NCI-H510A (cell line): ENCODE measurements around the gene TNKS2.
"Not testable (repeated sequence)": the region's sequence is repeated elsewhere in the genome, so short reads cannot be mapped to it uniquely, and the experiment has no call there.

Experiments
- DNase-seq: peaks from one replicate; lab custom pipeline; 2025; lab: John Stamatoyannopoulos, UW

TNKS2 gene

DNA sequence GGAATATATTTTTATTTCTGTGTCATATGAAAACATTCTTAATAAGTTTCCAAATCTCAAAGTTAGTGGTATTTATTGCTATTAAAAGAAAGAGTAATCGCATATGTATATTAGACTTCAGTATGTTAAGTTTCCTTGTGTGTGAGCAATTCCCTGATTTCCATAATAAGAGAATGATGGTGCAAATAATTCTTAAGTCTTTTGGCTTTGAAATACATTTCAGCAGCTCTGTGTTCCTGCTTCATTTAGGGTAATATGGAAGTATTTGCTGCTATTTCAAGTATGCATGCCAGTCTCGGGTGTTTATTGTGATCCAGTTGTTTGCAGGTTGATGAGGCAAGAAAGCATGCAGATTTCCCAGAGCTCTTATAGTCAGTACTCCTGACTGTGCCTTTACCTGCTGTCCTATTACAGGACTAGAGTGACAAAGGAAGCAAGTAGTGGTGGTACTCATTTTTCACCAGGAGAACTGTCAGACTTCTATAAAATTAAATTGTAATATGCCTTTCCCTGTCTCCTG lies 67.4 kb downstream of the TNKS2 start:
- DNase-seq = no peak

DNA sequence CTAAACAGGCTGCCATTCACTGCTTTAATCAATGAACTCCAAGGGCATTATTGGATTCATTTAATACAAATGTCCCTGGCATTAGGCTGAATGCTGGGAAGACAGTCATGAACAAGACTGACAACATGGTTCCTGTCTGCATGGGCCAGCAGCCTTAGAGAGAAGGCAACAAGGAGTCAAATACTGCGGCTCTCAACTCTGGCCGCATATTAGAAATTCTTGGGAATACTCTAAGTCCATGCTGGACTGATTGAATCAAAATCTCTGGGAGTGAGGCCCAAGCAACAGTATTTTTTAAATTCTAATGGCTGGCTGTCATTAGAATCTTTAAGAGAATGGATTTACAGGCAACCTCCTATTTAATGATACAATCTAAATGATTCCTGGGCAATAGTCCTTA lies 76.9 kb downstream of the TNKS2 start:
- DNase-seq = no peak

DNA sequence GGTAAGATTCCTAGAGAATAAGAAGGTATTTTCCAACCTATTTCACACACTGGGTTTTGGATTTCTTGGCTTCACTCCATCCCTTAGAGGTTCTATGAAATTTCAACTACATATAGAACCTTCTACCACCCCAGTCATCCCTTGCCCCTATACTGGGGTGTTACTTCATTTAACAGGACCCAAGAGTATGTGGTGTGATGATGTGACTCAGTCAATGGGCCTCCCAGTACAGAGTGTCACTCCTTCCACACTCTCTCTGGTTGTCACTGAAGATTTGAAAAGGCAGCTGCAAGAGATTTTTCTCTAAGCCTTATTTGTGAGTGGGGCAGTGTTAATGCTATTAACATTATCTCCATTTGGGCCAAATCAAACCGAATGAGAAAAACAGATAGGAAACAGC lies 77.6 kb downstream of the TNKS2 start:
- DNase-seq = no peak

DNA sequence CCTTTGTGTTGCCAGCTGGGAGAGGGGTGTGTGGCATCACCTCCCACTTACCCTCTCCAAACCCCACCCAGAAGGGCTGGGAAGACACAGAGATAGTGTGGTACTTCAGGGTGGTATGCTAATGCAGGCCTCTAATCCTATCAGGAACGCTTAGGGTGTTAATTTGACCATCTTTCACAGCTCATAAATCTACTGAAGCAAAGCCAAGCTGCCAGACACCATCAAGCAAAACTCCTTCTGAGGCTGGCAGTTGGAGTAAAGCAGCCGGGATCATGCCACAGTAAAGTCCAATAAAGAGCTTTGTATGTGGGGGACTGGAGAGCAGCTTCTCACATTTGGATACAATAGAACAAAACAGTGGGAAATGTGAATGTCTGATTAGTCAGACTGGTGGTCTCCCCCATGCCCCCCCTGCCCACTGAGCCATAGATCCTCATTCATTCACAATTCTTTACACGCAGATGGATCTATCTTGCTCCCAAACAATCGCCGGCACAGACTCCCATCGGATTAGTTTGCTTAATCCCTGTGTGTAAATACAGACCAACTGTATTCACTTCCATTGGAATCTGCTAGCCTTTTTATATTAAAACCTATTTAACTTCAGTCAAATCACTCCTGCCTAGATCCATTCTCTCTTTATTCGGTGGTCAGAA lies 81.4 kb downstream of the TNKS2 start:
- DNase-seq = no peak

DNA sequence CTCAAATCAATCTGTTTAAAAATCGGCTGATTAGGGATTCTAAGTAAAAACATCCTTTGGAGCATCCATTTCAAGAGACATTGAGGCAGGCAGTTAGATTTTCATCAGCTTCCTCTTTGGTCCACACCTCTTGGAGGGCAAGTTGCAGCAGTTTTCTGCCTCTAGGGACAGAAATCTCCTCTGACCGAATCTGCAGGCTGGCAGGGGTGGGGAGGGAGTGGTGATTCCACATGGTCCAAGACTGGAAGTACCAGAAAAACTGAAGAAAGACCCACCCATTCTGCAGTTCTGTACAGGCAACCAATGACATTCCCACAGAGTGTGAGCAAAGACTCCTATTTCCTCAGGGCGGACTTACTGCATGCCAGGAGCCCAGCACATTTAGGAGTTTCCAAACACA lies 82.1 kb downstream of the TNKS2 start:
- DNase-seq = no peak

DNA sequence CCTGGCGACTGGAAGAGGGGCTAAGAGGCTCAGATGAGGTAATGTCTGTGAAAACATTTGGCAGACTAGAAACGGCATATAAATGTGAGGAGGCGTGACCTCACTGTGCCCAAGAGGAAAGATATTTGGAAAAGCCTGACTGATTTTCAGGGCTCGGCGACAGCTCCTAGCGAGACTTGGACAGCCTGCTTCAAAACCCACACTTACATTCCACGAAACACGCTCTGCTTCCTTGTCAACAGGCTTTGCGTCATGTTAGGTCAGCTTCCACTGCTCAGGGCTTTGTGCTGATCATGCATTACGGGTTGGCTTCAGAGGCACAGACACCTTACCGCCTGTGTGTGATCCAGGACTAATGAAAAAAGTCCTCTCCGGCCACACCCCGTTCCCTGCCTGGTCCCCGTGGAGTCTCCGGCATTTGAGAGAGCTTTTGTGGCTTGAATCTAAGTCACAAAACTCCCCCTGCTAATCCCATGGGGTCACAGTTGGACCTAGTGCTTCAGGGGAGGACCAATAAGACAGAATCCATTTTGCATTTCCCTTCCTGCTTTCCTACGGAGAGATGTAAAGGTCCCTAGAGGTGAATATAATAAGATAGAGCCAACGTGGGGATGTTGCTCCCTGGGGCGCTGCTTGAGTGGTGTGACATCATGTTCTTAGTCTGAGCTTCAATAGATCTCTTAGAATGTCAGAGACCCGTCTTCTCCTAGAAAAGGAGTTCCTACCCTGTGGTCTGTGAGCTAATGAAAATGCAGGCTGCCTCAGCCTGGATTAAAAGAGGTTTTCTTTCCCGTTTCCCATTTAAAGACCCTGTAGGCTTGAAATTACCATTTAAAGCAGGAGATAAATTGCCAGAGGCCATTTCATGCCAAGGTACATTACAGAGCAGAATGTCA lies 85.6 kb downstream of the TNKS2 start:
- DNase-seq = no peak

DNA sequence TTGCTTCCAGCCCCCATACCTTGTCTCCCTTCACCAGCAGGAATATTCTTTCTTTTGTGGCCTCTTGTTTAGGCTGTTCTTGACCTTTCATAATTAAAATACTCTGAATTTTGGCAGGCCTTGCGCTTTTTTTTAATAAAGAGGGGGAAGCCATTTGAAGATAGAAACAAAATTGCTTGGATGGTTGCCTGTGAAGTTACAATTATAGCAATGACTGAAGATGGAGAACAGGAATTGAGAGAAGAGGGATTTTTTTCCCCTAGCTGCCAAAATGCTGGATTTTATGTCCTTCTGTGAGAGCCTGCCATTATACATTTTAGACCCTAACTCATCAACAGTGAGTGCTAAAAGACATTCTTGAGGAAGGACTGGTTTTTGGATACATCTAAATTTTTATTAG lies 86.3 kb downstream of the TNKS2 start:
- no peak for DNase-seq

DNA sequence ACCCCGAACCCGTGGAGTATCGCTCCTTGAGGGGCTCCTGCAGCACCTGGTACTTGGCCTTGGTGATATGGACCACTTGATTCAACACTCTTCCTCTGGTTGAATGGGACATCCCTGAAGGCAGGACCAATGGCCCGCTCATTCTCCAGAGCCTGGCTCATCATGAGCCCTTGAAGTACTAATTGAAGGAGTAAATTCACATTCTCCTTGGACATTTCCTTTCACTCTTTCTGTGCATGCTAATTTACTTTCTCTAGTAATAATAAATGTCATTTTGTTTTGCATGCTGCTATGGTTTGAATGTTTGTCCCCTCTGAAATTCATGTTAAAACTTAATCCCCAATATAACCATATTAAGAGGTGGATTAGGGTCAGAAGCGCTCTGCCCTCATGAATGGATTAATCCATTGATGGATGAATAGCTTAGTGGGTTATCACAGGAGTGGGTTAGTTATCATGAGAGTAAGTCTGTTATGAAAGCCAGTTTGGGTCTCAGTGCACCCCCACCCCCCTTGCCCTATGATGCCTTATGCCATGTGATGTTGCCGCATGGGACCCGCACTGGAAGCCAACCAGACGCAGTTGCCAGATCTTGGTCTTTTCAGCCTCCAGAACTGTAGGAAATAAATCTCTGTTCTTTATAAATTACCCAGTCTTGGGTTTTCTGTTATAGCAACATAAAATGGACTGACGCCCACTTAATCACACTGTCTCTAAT lies 87.3 kb downstream of the TNKS2 start:
- no peak for DNase-seq

DNA sequence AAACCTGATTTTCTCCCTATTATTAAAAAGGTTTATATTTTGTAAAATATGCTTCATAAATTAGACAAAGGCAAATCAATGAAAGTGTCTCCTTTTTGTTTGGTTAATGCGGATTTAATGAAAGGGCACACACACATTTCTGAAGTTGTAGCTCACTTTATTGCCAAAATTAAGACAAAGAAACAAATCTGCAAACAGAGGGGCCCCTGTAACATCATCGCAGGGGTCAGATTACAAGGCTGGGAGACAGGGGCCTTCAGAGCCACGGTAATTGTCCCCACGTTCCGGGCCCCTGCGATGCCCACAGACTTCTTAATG lies 88.7 kb downstream of the TNKS2 start:
- no peak for DNase-seq

DNA sequence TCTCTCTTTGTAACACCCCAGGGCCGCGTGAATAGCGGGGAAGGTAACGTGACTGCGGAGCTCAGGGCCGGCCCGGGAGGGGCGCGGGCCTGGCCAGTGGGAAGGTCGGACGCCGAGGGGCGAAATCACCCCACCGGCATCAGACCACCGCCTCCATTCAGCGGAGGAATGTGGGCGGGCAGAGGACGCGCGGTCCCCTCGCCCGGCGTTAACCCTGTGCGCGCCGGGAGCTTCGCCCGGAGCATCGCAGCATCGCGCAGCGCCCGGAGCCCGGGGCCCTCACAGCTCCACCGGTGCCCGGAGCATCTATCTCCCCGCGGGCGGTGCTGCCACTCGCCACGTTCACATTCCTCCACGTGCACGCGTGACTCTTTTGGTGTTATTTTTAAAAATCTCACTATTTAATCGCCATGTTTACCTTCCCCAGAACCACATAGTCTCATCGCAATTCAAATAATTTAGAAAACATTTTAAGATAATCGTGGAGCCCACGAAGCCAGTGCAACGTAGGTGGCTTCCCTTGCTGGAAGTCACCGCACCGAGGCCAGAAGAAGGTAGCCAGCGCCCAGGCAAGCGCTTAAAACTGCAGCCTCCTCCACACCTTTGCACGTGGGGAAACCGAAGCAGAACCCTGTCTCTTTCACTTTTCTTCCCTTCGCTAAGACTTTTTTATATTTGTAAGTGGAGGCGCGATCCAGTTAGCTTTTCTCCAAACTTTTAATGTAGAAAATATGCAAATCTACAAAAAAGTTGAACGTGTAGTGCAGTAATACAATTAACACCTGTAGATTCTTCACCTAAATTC lies 89.2 kb downstream of the TNKS2 start:
- no peak for DNase-seq

DNA sequence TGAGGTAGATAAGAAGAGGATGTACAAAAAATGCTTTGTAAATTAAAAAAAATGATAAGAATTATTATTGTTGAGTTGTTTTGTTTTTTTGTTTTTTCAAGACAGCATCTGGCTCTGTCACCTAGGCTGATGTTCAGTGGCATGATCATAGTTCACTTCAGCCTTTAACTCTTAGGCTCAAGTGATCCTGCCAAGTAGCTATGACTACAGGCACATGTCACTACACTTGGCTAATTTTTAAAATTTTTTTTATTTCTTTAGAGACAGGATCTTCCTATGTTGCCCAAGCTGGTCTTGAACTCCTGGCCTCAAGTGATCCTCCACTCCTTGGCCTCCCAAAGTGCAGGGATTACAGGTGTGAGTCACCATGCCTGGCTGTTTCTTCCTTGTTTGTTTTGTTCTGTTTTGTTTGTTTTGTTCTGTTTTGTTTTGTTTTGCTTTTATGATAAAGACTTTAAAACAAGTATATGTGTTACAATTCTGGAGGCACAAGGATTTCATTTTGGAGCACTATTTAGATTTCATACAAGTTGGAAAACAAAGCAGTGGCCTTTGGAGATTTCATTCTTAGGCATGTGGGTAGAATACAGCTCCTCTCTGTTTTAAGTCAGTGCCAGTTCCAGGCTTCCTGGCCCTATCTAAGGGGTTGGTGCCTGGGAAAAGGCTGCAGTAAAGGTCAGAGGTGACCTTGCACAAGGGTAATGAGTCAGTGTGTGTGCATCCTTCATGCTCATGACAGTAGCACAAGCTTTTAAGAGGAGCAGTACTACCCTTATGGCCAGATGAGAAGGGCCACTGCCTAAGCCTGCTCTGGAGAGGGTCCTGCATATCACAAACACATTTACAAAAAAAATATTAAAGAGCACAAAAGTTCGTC lies 93.1 kb downstream of the TNKS2 start:
- no peak for DNase-seq

DNA sequence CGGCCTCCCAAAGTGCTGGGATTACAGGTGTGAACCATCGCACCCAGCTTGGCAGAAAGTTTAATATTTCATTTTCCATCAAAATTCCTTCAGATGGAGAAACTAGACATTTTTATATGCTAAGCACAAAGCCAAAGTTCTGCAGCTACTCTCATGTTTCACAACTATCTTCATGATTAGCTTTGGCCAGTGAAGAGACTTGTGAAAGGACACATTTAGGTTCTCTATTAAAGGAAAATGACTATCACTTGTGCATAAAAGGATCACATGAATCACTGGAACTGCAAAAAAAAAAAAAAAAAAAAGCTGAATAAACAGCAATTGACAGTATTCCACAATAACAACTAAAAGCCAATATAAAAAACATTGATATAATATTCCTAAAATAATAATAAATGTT lies 94.8 kb downstream of the TNKS2 start:
- no peak for DNase-seq

DNA sequence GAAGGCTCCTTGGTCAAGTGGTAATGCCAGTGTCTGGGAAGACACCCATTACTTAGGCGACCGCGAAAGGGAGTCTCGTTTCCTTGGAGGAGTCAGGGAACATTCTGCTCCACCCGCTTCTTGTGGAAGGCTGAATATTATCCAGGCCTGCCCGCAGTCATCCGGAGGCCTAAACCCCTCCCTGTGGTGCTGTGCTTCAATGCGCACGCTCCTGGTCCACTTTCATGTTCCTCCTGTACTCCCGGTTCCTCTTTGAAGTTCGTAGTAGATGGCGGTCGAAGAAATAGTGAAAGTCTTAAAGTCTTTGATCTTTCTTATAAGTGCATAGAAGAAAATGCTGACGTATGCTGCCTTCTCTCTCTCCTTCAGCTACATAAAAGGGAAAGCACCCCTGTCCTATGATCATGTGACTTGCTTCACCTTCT lies 96.0 kb downstream of the TNKS2 start:
- DNase-seq = not testable (repeated sequence)

DNA sequence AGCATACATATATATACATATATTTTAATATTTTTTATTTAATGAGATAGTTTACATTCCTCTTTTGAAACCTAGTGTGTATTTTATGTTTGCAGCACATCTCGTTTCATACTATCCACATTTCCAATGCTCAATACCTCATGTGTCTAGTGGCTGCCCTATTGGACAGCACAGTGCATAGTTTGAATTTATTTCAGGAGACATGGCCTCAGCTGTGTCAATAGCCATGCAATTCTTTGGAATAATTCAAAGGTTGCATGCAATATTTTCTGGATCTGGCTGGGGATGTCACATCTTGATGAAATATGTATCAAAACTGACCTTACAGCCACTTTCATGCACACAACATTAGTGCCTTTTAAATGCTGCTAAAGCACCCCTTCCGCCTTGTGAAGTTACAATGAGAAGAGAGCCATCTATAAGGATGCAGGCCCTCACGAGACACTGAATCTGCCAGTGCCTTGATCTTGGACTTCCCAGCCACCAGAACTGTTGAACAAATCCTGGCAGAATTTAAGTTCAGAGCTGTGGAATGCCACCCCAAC lies 98.1 kb downstream of the TNKS2 start:
- no peak for DNase-seq

DNA sequence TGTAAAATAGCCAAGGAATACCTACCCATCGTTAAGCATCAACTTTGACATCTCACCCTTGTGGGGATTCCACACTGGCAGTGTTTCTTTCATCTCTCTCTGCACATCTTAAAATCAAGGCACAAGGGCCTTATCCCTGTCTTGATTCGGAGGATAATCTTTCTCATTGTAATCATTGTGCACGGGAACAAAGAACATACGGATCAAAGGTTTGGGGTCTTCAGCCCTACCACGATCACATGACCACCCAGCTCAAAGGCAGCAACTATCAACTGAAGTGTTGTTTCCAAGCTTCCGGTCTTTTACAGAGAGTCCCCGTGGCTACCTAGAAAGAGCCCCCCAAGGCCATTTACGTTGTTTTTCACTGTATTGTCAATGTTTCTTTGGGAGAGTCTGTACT lies 99.2 kb downstream of the TNKS2 start:
- DNase-seq = no peak

DNA sequence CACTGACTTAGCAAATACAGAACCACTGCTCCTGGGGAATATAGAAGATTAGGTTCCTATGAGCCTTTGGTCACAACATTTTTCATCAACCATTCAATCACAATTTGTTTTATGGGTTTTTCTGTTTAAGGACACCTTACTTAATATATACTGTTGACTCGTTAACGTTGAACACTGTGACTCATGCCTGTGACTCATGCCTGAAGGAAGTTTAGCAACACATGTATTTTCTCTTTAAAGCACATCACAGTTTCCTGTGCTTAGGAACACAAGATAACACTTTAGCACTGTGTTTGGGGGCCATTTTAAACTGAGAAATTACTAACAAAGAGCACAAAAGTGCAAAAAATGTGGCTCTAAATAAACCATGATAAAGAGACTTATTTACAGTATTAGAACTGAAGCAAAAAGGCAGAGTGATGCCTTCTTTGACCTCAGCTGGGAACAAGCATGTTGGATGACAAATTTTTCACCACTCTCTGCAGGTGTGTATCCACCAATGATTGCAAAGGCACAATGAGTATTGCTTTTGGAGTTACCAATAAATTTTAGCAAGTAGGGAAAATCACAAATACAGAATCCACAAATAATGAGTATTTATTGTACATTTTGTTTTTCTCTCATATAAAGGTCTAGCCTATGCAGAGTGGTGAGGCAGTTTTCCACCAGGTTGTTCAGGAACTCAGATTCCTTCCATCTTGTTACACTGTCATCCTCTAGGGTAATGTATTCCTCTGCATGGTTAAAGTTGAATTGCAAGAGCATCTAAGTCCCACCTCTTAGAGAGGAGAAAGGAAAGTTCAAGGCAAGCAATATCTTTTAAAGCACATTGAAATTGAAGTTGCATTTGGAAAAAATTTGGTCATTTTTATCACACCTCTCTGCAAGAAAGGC lies 103.8 kb downstream of the TNKS2 start:
- DNase-seq = no peak

DNA sequence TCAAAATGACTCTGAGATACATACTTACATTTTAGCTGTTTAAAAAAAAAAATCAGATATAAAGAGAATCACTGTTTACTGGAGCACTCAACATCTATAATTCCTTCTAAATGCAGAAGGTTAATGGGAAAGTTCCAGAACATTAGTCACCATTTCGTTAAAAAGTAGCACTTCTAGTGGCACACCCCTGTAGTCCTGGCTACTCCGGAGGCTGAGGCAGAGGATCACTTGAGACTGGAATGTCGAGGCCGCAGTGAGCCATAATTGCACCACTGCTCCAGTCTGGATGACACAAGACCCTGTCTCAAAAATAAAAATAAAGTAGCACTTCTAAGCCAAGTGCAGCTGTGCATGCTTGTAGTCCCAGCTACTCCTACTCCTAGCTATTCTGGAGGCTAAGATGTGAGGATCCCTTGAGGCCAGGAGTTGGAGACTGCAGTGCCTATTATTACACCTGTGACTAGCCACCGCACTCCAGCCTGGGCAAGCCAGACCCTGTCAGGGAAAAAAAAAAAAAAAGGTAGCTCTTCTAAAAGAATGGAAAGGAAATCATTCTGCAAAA lies 108.9 kb downstream of the TNKS2 start:
- no peak for DNase-seq

DNA sequence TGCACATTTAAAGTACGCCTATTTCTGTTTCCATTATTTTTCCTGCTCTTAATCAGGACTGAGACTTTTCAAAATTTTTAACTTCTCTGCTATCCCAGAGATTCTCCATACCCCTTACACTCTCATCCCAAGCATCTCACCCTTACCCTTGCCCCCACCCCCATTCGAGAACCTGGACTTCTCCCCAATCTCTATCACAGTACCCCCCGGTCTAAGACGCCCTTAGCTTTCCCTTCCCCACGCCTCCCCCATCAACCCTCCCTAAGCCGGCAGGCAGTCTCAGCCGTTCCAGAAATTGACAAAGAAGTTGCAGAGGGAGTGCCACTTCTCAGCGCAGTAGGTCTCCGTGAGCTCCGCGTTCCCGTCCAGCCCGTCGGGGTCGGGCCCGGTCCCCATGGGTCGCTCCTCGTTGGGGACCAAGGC lies 109.7 kb downstream of the TNKS2 start:
- no peak for DNase-seq
